K562 (cell line): ENCODE data around the gene AK4. TPM values are rescaled to one million over a fixed set of nuclear protein-coding genes. Genes with fewer than 3 reads are reported as not detected.

Source experiments
- ATAC-seq: fragments of 200-7000 bp; cut with Tn5 transposase; 3 replicates; pipeline ENCODE4 v1.9.1; 2020; ENCODE audit warnings: moderate library complexity
- BruUV-seq: library from RNA; stranded (reverse); fragments of 400-500 nt; replicated peaks from 2 replicates; lab custom pipeline; 2021; lab: Mats Ljungman, UMichigan
- CTCF ChIA-PET: fragments of 300-600 bp; formaldehyde crosslinking; extraction: SDS; loops from one replicate; lab custom pipeline; 2021; ENCODE audit warnings: low intra/inter-chr PET ratio; lab: Yijun Ruan, JAX
- POLR2A ChIA-PET: fragments of 300-600, 350-650 bp; sonication (Branson Sonifier 250); formaldehyde crosslinking; extraction: SDS; loops from one replicate; lab custom pipeline; 2021; ENCODE audit warnings: antibody characterized with exemption, inconsistent platforms; lab: Yijun Ruan, JAX
- DNase-seq, 4 experiments: peaks; one replicate each; pipeline versions ENCODE4 v3.0.0 to v3.0.0-alpha.2; 2011 to 2018; ENCODE audit warnings: low spot score in 3 of 4, mixed read lengths in 3 of 4; ENCODE audit errors: extremely low read depth in 1 of 4
- FAIRE-seq: peaks from 2 replicates; lab custom pipeline; 2011; peaks lifted over from hg19 to GRCh38; lab: Jason Lieb, UNC
- H2AFZ ChIP-seq: 2 replicates; pipeline ENCODE4 v1.6.0; 2011; ENCODE audit warnings: low read depth, low read length, control low read depth, inconsistent platforms
- H3K27ac ChIP-seq: fragments of 200-600 bp; 3 replicates; pipeline ENCODE4 v1.8.0; 2011; ENCODE audit warnings: low read depth, mild to moderate bottlenecking, control low read depth, inconsistent platforms, low read length, moderate library complexity, mixed read lengths; ENCODE audit errors: extremely low read depth
- H3K27me3 ChIP-seq, 2 experiments: fragments of 300-600 bp in 1 of 2; 2 replicates in 1 of 2; 3 replicates in 1 of 2; pipeline versions ENCODE4 v1.6.0 to v1.8.0; 2011; ENCODE audit warnings: inconsistent platforms in 2 of 2, low read length in 2 of 2, mild to moderate bottlenecking in 1 of 2, mixed read lengths in 1 of 2, moderate library complexity in 1 of 2; ENCODE audit not compliant: control insufficient read depth in 2 of 2, insufficient read depth in 2 of 2
- H3K36me3 ChIP-seq: fragments of 300-600 bp; 3 replicates; pipeline ENCODE4 v1.8.0; 2011; ENCODE audit warnings: mild to moderate bottlenecking, low read length, inconsistent platforms; ENCODE audit not compliant: control insufficient read depth, insufficient read depth
- H3K4me1 ChIP-seq, 2 experiments: fragments of 200-600 bp in 1 of 2; replicated peaks in 1 of 2; 2 replicates in 1 of 2; 3 replicates in 1 of 2; pipeline versions ENCODE4 v1.5.1 to v1.8.0; 2011; ENCODE audit warnings: inconsistent platforms in 2 of 2, low read length in 2 of 2, mild to moderate bottlenecking in 1 of 2, mixed read lengths in 1 of 2, moderate library complexity in 1 of 2; ENCODE audit not compliant: control insufficient read depth in 2 of 2, insufficient read depth in 2 of 2
- H3K4me2 ChIP-seq: 2 replicates; pipeline ENCODE4 v1.6.1; 2011; ENCODE audit warnings: low read length, control low read depth, inconsistent platforms, mixed read lengths; ENCODE audit not compliant: insufficient read depth
- H3K4me3 ChIP-seq: fragments of 200-600 bp; sonication (generic), shearing (Covaris generic); 2 replicates; pipeline ENCODE4 v1.5.1; 2016; ENCODE audit warnings: control low read depth, inconsistent platforms
- H3K79me2 ChIP-seq: fragments of 200-600 bp; 3 replicates; pipeline ENCODE4 v1.8.0; 2011; ENCODE audit warnings: low read length, inconsistent platforms; ENCODE audit not compliant: control insufficient read depth, insufficient read depth
- H3K9ac ChIP-seq, 2 experiments: 2 replicates each; pipeline versions ENCODE4 v1.6.0 to v1.6.1; 2011; ENCODE audit warnings: low read depth in 2 of 2, low read length in 2 of 2, control low read depth in 1 of 2, inconsistent platforms in 1 of 2, mild to moderate bottlenecking in 1 of 2, mixed read lengths in 1 of 2; ENCODE audit not compliant: insufficient read depth in 1 of 2
- H3K9me1 ChIP-seq: one replicate; pipeline ENCODE4 v1.6.0; 2011; ENCODE audit warnings: inconsistent platforms, mild to moderate bottlenecking, low read length, moderate library complexity; ENCODE audit not compliant: control insufficient read depth, insufficient read depth
- H3K9me3 ChIP-seq: replicated peaks from 2 replicates; pipeline ENCODE4 v1.5.1; 2011; ENCODE audit warnings: low read depth, low read length, inconsistent platforms; ENCODE audit not compliant: control insufficient read depth, insufficient read depth
- H4K20me1 ChIP-seq: replicated peaks from 2 replicates; pipeline ENCODE4 v1.6.1; 2011; ENCODE audit warnings: low read length, inconsistent platforms, mixed read lengths; ENCODE audit not compliant: control insufficient read depth, insufficient read depth
- CHCHD3 ChIP-seq: fragments of 250-450 bp; sonication (Bioruptor Pico); IDR thresholded peaks from 2 replicates; pipeline ENCODE4 v2.1.2; 2022; ENCODE audit warnings: mild to moderate bottlenecking
- DPF2 ChIP-seq: fragments of 450-650 bp; IDR thresholded peaks from 2 replicates; pipeline ENCODE4 v1.6.1; 2016
- EHMT2 ChIP-seq: fragments of 450-650 bp; IDR thresholded peaks from 2 replicates; pipeline ENCODE4 v1.6.1; 2018; ENCODE audit warnings: antibody characterized with exemption
- HNRNPL ChIP-seq: fragments of 200-400 bp; formaldehyde crosslinking; IDR thresholded peaks from 2 replicates; pipeline ENCODE4 v1.6.1; 2017; ENCODE audit warnings: low read depth, mild to moderate bottlenecking, low read length
- KDM1A ChIP-seq, 2 experiments: fragments of 450-650 bp; IDR thresholded peaks; 2 replicates each; pipeline ENCODE4 v1.6.1; 2016; ENCODE audit warnings: mild to moderate bottlenecking in 2 of 2
- KDM2B ChIP-seq: fragments of 250-450 bp; sonication (Bioruptor Pico); IDR thresholded peaks from 2 replicates; pipeline ENCODE4 v1.8.0; 2021; ENCODE audit warnings: mild to moderate bottlenecking, moderate library complexity
- LARP7 ChIP-seq: fragments of 450-650 bp; IDR thresholded peaks from 2 replicates; pipeline ENCODE4 v1.6.1; 2016
- POLR2A ChIP-seq: fragments of 450-650 bp; conservative IDR thresholded peaks from 2 replicates; pipeline ENCODE4 v1.6.1; 2016
- PTTG1 ChIP-seq: fragments of 450-650 bp; IDR thresholded peaks from 2 replicates; pipeline ENCODE4 v1.6.1; 2016; ENCODE audit warnings: low read depth, mild to moderate bottlenecking, missing genetic modification characterization, missing compliant biosample characterization
- PYGO2 ChIP-seq: fragments of 450-650 bp; IDR thresholded peaks from 2 replicates; pipeline ENCODE4 v1.6.1; 2016; ENCODE audit warnings: mild to moderate bottlenecking, missing genetic modification characterization, moderate library complexity, missing compliant biosample characterization
- RBM17 ChIP-seq: fragments of 200-400 bp; formaldehyde crosslinking; IDR thresholded peaks from 2 replicates; pipeline ENCODE4 v1.6.1; 2017; ENCODE audit warnings: low read depth, mild to moderate bottlenecking, low read length, borderline replicate concordance
- RFX7 ChIP-seq: fragments of 250-450 bp; sonication (Bioruptor Pico); IDR thresholded peaks from 2 replicates; pipeline ENCODE4 v1.5.1; 2021; ENCODE audit warnings: mild to moderate bottlenecking
- SPI1 ChIP-seq: IDR thresholded peaks from 2 replicates; pipeline ENCODE4 v1.6.1; 2011; ENCODE audit warnings: low read depth, low read length, control low read depth, borderline replicate concordance
- STAT5B ChIP-seq: fragments of 250-450 bp; sonication (Bioruptor Pico); IDR thresholded peaks from 2 replicates; pipeline ENCODE4 v1.8.0; 2021; ENCODE audit warnings: mild to moderate bottlenecking, inconsistent platforms
- TAF7 ChIP-seq: fragments of 450-650 bp; IDR thresholded peaks from 2 replicates; pipeline ENCODE4 v1.6.1; 2016; ENCODE audit warnings: missing genetic modification characterization, missing compliant biosample characterization
- THRAP3 ChIP-seq: fragments of 450-650 bp; IDR thresholded peaks from 2 replicates; pipeline ENCODE4 v1.6.1; 2016; ENCODE audit warnings: mild to moderate bottlenecking, inconsistent platforms, borderline replicate concordance
- ZBTB33 ChIP-seq: sonication (generic); formaldehyde crosslinking; IDR thresholded peaks from 2 replicates; pipeline ENCODE4 v1.8.1; 2023; ENCODE audit warnings: mild to moderate bottlenecking, missing genetic modification reagents
- ZNF217 ChIP-seq: sonication (generic); formaldehyde crosslinking; IDR thresholded peaks from 2 replicates; pipeline ENCODE4 v1.8.0; 2022; ENCODE audit warnings: mild to moderate bottlenecking, missing genetic modification reagents
- ZNF354B ChIP-seq: fragments of 250-450 bp; sonication (Bioruptor Pico); IDR thresholded peaks from 2 replicates; pipeline ENCODE4 v1.4.0; 2020
- ZNF583 ChIP-seq: fragments of 250-450 bp; sonication (Bioruptor Pico); IDR thresholded peaks from 2 replicates; pipeline ENCODE4 v1.4.0; 2020
- WGBS: fragments of 100-300 bp; shearing (Covaris generic); methylation state at CpG from one replicate; pipeline ENCODE4 v1.1.6; 2016; ENCODE audit warnings: low coverage, mixed read lengths; ENCODE audit not compliant: insufficient coverage; ENCODE audit errors: missing lambda C conversion rate; 5-methylcytosine and 5-hydroxymethylcytosine counted together
- in situ Hi-C: fragments of 300-500 bp; cut with MboI; formaldehyde crosslinking; loops from 4 replicates; pipeline ENCODE4 v1.15.0; 2018; ENCODE audit warnings: inconsistent platforms, mixed read lengths
- intact Hi-C: fragments of 100-400 bp; cut with micrococcal nuclease; formaldehyde crosslinking; loops from 2 replicates; pipeline ENCODE4 v1.14.2; 2022
- polyA plus RNA-seq, 8 experiments: library from polyadenylated mRNA; depleted of rRNA in 4 of 8; stranded (reverse) in 5 of 8; unstranded in 3 of 8; fragments of >200 nt; fragmentation: Nextera tagmentation in 2 of 8; fragmentation: Illumina TruSeq in 1 of 8; extraction: Ambion mirVana in 2 of 8; extraction: Trizol in 1 of 8; gene quantifications; 2 replicates each; pipeline versions ENCODE4 v1.2.1 to v1.2.3, GENCODE V29; 2011 to 2014; ENCODE audit warnings: inconsistent platforms in 1 of 8, missing spikeins in 1 of 8
- total RNA-seq, 7 experiments: library from RNA; depleted of rRNA in 6 of 7; stranded (reverse); fragments of >200 nt in 6 of 7; fragmentation: Illumina TruSeq in 2 of 7; extraction: Trizol in 2 of 7; gene quantifications; 2 replicates each; pipeline versions ENCODE4 v1.2.1 to v1.2.3, GENCODE V29; 2011 to 2021; ENCODE audit warnings: low replicate concordance in 1 of 7
- TF ChIP-seq, protein P1 (sequence below): sonication (generic); formaldehyde crosslinking; IDR thresholded peaks from 2 replicates; pipeline ENCODE4 v1.8.1; 2023; ENCODE audit warnings: mild to moderate bottlenecking, missing genetic modification reagents

Gene AK4
- total and polyA plus RNA-seq, 9 of the 15 experiments (the other 6 are each of a cell fraction or from before 2014, with no cell fraction given): 10.4 to 96.6 (median 21.5) TPM

GRCh38 chr1:65267683-65268082, 119.7 kb downstream of the AK4 start:
- intact Hi-C loops: no loop called here
- no peak for FAIRE-seq
- CTCF ChIA-PET: no interaction called here
- TF ChIP-seq SPI1 (no peak), RFX7 (CRISPR knock-in tag) (no peak), TAF7 (no peak), EHMT2 (0 out of 2 replicates have a peak, but pooled peaks have one; percentile 16), ZNF354B (no peak), STAT5B (CRISPR knock-in tag) (no peak), ZBTB33 (CRISPR knock-in tag) (no peak), KDM2B (CRISPR knock-in tag) (no peak), PTTG1 (tag) (no peak), POLR2A (no peak), RBM17 (no peak), ZNF217 (CRISPR knock-in tag) (no peak), PYGO2 (tag) (no peak), HNRNPL (no peak), KDM1A (IDR thresholded peaks at IDR 0.05) (peak in 1 of 2 experiments; percentile 38; a peak in 1 of 4 replicates), THRAP3 (no peak), ZNF583 (no peak), DPF2 (peak; percentile 38; the same call in 1 of the 2 replicates), CHCHD3 (CRISPR knock-in tag) (no peak), LARP7 (0 out of 2 replicates have a peak, but pooled peaks have one; percentile 53)
- TF ChIP-seq, protein P1, sequence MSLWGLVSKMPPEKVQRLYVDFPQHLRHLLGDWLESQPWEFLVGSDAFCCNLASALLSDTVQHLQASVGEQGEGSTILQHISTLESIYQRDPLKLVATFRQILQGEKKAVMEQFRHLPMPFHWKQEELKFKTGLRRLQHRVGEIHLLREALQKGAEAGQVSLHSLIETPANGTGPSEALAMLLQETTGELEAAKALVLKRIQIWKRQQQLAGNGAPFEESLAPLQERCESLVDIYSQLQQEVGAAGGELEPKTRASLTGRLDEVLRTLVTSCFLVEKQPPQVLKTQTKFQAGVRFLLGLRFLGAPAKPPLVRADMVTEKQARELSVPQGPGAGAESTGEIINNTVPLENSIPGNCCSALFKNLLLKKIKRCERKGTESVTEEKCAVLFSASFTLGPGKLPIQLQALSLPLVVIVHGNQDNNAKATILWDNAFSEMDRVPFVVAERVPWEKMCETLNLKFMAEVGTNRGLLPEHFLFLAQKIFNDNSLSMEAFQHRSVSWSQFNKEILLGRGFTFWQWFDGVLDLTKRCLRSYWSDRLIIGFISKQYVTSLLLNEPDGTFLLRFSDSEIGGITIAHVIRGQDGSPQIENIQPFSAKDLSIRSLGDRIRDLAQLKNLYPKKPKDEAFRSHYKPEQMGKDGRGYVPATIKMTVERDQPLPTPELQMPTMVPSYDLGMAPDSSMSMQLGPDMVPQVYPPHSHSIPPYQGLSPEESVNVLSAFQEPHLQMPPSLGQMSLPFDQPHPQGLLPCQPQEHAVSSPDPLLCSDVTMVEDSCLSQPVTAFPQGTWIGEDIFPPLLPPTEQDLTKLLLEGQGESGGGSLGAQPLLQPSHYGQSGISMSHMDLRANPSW (CRISPR knock-in tag): no peak

More at GRCh38 chr1:65267683-65268082, 119.7 kb downstream of the AK4 start:
- H3K9me1 ChIP-seq: no peaks in the 10 kb centered on the region
- no TSS peak for BruUV-seq
- 0% methylated on average over 1 of the region's 1 CpG for WGBS
- POLR2A ChIA-PET: interaction anchor here (0.6 to 2.9 kb wide), 7 partner anchors 10 to 146 kb away, joined by 3 to 8 read pairs (median 5); no protein-coding TSS in a partner anchor
- DNase-seq (peak; percentile 47 to 60 (median 50)), ATAC-seq (peak; percentile 71)
- peaks cover 98% of the 10 kb centered on the region for H3K79me2 ChIP-seq
- H3K36me3 ChIP-seq: peaks cover 37% of the 10 kb centered on the region
- H3K27ac ChIP-seq: no peak overlapping the region; the same call in 2 of the 3 replicates
- in situ Hi-C loops: no loop called here
- H3K27me3 ChIP-seq: no peaks in the 10 kb centered on the region
- H2AFZ ChIP-seq: no peak overlapping the region
- no peak overlapping the region for H3K4me3 ChIP-seq
- no peak overlapping the region for H3K4me2 ChIP-seq
- H4K20me1 ChIP-seq: 0 out of 2 replicates have a peak, but pooled peaks cover 4% of the 10 kb centered on the region
- H3K9ac ChIP-seq: no peak overlapping the region
- H3K4me1 ChIP-seq: peaks cover 9 to 11% of the 10 kb centered on the region in 2 experiments; a peak in 4 of 5 replicates
- no peaks in the 10 kb centered on the region for H3K9me3 ChIP-seq
